Epithelial cell of esophagus (primary cell): ENCODE results near the gene AGPAT3.
A peak's percentile ranks its signal among the peaks of the same experiment; 100 is the strongest.

ENCODE experiments used
- DNase-seq: peaks from one replicate; pipeline ENCODE4 v3.0.0; 2010; ENCODE audit warnings: low read depth
- H3K4me3 ChIP-seq: 2 replicates; pipeline ENCODE4 v1.5.1; 2011; ENCODE audit warnings: mild to moderate bottlenecking, low read length, control low read depth
- TF ChIP-seq, protein P1 (sequence below): IDR thresholded peaks from 2 replicates; pipeline ENCODE4 v1.5.1; 2011; ENCODE audit warnings: low read depth, mild to moderate bottlenecking, low read length, control low read depth, inconsistent platforms; ENCODE audit not compliant: insufficient read depth; ENCODE audit errors: missing control alignments

The AGPAT3 gene

DNA sequence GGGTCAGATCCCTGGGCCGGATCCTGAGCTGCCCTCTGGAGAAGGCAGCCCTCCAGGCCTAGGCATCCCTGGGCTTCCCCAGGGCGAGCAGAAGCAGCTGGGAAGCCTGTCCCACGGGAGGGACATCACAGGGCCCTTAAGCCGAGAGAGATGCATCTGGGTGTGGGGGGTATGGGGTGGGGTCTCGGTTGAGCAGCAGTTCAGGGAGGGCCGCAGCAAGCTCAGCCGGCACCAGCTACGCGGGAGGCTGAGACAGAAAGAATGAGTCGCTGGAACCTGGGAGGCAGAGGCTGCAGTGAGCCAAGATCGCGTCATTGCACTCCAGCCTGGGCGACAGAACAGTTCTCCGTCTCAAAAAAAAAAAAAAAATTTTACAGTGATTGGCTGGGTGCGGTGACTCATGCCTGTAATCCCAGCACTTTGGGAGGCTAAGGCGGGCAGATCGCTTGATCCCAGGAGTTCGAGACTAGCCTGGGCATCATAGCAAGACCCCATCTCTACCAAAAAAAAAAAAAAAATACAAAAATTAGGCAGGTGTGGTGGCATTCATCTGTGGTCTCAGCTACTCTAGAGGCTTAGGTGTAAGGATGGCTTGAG lies 37.9 kb upstream of the AGPAT3 start:
- TF ChIP-seq, protein P1, sequence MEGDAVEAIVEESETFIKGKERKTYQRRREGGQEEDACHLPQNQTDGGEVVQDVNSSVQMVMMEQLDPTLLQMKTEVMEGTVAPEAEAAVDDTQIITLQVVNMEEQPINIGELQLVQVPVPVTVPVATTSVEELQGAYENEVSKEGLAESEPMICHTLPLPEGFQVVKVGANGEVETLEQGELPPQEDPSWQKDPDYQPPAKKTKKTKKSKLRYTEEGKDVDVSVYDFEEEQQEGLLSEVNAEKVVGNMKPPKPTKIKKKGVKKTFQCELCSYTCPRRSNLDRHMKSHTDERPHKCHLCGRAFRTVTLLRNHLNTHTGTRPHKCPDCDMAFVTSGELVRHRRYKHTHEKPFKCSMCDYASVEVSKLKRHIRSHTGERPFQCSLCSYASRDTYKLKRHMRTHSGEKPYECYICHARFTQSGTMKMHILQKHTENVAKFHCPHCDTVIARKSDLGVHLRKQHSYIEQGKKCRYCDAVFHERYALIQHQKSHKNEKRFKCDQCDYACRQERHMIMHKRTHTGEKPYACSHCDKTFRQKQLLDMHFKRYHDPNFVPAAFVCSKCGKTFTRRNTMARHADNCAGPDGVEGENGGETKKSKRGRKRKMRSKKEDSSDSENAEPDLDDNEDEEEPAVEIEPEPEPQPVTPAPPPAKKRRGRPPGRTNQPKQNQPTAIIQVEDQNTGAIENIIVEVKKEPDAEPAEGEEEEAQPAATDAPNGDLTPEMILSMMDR = no peak
- no peak overlapping the region for H3K4me3 ChIP-seq
- peak; percentile 56 for DNase-seq

DNA sequence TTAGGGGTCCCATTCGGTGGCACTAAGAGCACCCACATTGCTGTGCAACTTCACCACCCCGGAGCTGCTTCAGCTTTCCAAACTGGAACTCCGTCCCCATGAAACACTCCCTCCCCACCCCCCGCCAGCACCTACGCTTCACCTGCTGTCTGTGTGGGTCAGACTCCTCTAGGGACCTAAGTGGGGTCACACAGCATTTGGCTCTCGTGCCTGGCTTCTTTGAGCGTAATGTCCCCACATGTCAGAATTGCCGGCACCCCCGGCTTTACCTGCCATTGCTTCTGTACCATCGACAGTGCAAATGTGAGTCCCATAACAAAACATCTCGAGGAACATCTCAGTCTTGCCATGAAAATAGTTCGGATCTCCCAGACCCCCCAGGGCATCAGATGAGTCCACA lies 35.9 kb upstream of the AGPAT3 start:
- TF ChIP-seq, protein P1 = no peak
- no peak for DNase-seq
- no peak overlapping the region for H3K4me3 ChIP-seq

DNA sequence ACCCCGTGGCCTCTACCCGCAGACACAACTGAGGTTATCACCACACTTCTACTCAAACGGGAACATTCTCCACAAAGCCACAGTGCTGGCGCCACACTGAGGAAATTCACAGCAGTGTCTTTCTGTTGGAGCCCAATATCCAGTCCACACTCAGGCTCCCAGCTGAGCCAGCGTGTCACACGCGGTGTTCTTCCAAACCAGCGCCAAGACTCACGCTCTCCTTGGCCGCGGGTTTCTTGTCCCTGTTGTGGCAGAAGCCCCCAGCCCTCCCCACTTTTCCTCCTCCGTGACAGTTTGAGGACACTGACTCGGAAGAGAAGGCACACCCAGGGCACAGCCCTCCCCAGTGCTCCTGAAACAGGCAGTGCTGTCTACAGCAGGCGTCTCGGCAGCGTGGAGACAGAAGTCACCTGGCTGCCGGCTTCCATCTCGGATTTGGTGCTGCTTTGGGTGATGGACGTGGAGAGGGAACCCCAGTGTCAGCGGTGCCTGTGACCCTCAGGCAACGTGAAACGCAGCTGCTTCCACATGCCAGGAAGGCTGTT lies 35.4 kb upstream of the AGPAT3 start:
- H3K4me3 ChIP-seq = no peak overlapping the region
- DNase-seq = no peak
- TF ChIP-seq, protein P1 = peak; percentile 5

DNA sequence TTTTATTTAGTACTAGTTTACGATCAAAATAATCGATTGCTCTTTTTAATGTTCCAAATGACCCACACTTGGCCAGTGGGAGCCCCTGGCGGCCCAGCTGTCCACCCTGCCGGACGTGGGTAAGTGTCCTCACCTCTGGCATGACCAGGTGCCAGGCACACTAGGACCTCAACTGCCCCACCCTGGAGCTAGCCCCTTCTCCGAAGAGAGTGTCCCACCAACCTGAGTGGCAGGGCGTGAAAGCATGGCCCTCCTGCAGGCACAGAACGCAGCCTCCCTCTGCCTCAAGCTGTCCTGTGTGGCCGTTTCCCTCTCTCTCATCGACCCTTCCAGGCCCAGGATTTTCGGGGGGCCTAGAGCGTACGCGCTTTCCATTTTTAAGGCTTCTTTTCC lies 32.9 kb upstream of the AGPAT3 start:
- DNase-seq = no peak
- TF ChIP-seq, protein P1 = no peak
- no peak overlapping the region for H3K4me3 ChIP-seq

DNA sequence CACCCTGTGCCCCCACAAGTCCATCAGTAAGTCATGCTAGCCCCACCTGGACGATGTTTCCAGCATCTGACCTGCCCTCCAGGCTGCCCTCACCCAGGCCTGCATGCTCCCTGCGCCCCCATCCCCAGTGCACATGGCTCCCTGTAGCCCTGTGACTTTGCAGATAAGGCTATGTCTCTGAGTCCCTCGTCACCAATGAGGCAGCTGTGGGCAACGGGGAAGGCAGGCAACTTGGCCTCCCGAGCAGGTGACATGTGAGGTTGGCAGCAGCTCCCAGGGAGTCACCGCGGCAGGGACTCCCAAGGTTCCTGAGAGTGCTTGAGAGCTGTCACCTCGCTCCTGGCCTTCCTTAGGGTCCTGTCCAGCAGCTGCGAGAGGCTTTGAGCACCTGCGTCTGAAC lies 32.4 kb upstream of the AGPAT3 start:
- DNase-seq = no peak
- H3K4me3 ChIP-seq = no peak overlapping the region
- TF ChIP-seq, protein P1 = no peak

DNA sequence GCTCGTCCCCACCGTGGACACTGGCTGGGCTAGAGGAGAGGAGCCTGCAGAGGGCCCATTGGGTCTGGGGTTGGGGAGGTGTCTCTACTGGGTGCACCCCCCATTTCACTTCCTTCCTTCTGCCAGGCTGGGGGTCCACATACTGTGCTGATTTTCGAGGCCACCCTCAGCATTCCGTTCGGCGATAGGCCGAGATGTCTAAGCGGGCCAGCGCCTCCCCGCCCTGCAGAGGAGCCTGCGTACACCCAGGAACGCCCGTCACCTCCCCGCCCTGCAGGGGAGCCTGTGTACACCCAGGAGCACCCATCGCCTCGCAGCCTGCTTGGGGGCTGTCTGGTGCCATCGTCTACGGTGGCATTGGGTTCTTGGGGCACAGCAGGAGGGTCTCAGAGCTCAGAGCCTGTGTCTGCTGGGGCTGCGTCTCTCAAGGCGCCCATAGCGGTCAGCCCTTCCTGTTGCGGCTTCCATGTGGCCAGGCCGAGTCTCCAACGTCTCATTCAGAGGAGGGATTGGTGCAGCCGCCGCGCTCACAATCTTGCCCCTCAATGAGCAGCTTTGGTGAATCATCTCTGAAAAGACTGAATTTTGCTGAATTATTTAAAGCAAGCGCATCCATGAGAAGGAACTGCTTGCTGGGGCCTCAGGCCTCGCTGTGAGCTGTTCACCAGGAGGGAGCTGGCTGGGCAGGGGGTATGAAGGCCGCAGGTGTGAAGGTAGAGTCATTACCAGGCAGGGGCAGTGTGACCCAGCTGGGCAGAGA lies 30.7 kb upstream of the AGPAT3 start:
- no peak overlapping the region for H3K4me3 ChIP-seq
- TF ChIP-seq, protein P1 = no peak
- DNase-seq = no peak
